GM20000 (cell line): ENCODE results near the gene MAPT.

Source experiments
- DNase-seq: peaks from one replicate; pipeline ENCODE4 v3.0.0; 2012; ENCODE audit warnings: low spot score
- TF ChIP-seq, protein P1 (sequence below): IDR thresholded peaks from 2 replicates; pipeline ENCODE4 v1.5.1; 2012; ENCODE audit warnings: mild to moderate bottlenecking, control low read depth; ENCODE audit errors: extremely low read depth, missing control alignments

Gene MAPT

DNA sequence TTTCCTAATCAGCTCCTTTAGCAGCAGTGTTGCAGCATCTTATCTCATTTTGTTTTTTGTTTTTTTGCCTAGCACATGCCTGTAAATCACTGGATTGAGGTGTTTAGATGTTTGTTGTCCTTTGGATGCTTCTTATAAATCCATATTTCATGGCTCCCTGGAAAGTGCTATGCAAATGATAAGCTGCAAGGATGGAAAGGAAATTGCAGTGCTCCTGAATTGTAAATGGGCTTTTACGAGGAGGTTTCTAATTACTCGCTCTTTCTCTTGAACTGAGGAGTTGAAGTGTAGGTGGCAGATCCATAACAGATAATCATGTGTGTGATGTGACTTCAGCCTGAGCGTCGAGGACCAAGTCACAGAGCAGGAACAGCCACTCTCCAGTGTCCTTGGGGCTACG, 45.0 kb downstream of the MAPT start:
- TF ChIP-seq, protein P1, sequence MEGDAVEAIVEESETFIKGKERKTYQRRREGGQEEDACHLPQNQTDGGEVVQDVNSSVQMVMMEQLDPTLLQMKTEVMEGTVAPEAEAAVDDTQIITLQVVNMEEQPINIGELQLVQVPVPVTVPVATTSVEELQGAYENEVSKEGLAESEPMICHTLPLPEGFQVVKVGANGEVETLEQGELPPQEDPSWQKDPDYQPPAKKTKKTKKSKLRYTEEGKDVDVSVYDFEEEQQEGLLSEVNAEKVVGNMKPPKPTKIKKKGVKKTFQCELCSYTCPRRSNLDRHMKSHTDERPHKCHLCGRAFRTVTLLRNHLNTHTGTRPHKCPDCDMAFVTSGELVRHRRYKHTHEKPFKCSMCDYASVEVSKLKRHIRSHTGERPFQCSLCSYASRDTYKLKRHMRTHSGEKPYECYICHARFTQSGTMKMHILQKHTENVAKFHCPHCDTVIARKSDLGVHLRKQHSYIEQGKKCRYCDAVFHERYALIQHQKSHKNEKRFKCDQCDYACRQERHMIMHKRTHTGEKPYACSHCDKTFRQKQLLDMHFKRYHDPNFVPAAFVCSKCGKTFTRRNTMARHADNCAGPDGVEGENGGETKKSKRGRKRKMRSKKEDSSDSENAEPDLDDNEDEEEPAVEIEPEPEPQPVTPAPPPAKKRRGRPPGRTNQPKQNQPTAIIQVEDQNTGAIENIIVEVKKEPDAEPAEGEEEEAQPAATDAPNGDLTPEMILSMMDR: no peak
- no peak for DNase-seq

DNA sequence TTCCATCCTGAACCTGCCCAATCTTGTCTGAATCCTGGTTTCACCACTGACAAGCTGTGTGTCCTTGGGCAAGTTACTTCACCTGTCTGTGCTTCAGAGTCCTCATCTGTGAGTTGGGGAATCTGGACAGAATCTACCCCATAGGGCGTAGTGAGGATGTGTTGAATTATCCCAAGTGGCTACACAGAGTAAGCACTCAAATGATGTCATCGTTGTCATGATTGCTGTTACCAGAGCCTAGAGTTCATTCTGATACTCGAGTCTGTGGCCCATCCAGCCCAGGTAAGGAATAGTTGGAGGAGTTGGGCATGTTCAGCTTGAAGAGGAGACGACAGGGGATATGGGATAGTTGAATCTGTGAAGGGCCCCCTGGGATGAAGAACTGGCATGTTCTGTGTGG, 45.9 kb downstream of the MAPT start:
- DNase-seq: no peak
- TF ChIP-seq, protein P1: no peak

DNA sequence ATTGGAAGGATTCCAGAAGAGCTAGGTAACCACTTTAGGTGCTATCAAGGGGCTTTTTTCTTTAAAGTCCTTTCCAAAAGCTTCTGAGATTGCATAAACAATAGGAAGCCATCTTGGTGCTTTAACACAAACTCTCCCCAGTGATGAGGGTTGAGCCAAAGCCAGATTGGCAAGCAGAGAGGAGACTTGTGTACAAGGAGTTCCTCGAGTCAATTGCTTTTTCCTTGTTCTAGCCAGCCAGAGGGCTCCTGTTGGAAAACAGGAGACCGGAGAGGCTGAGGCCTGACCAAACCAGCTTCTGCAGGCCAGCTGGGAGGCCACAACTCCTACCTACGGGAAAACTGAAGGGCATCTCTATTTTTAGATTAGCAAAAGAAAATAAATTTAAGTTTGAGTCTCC, 46.5 kb downstream of the MAPT start:
- DNase-seq: no peak
- TF ChIP-seq, protein P1: no peak

DNA sequence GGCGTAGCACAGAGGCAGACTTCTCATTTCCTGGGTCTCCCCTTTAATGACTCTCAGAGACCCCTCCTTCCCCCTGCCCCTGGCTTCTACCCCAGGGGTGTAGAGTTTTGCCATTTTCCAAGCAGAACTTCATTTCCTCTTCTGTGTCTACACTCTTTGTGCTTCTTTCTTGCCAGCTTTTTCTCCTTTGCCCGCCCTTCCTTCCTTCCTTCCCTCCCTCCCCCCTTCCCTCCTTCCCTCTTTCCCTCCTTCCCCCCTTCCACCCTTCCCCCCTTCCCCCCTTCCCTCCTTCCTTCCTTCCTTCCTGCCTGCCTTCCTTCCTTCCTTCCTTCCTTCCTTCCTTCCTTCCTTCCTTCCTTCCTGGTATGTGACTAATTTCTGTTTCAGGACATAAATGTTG, 47.0 kb downstream of the MAPT start:
- no peak for DNase-seq
- TF ChIP-seq, protein P1: no peak

DNA sequence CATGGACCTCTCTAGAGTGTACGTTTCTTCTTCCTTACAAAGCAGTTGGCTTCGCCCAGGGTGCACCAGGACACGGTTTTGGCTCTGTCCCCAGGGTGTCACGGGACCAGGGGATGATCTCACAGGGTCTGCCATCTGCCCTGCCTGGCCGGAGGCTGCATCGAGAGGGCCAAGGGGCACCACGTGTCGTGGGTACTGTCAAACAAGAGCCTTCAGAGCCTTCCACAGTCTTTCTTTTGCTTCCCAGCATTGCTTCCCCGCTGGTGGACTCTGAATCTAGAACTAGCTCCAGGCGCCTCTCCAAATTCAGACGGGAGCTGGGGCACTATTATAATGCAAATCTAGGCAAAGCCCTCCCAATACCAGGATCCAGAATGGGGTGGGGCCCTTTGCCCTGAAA, 47.9 kb downstream of the MAPT start:
- TF ChIP-seq, protein P1: no peak
- DNase-seq: no peak

DNA sequence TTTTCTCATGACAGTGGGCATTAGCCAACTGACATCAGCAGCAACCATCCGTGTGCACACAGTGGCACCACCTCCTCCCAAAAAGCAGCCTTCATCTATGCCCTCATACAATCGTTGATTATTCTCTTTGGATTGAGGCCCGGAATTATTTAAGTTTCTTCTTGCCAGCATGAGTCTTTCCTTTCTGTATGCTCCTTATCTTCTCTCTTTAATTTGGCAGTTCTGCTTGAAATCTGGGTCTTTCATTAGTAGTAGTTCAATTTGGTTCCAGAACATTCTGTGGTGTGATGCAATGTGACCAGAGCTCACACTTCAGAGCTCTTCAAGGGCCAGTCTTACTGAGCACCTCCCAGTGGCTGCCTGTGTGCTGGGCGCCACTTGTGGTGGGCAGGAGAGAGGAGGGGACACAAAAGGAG, 52.5 kb downstream of the MAPT start:
- no peak for DNase-seq
- TF ChIP-seq, protein P1: no peak

DNA sequence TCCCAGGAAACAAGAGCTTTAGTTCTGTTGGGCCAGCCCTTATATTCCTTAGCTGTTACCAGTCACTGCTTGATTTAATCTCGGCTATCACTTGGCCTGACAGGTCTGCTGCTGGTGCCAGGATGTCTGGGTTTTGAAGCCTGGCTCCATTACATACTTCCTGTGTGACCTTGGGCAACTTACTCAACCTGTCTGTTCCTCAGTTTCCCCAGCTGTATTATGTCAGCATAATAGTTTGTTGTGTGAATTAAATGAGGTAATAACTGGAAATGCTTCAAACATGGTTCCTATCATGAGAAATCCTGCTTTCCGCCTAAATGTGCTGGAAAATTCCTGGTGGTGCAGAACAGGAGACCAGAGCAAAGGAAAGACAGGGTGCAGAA, 54.1 kb downstream of the MAPT start:
- TF ChIP-seq, protein P1: no peak
- no peak for DNase-seq
